Endothelial cell of umbilical vein (primary cell): ENCODE results near the gene POLRMT. TPM values are rescaled to one million over a fixed set of nuclear protein-coding genes. Genes with fewer than 3 reads are reported as not detected.

Experiments used
- BruUV-seq: library from RNA; stranded (reverse); fragments of 400-500 nt; replicated peaks from 2 replicates; lab custom pipeline; 2021; lab: Mats Ljungman, UMichigan
- CTCF ChIA-PET: fragments of 300-600, 350-600 bp; sonication (Branson Sonifier 250); formaldehyde crosslinking; loops from one replicate; lab custom pipeline; 2021; ENCODE audit warnings: antibody characterized with exemption, inconsistent platforms; lab: Charles Lee
- POLR2A ChIA-PET: fragments of 300-600, 350-600 bp; sonication (Branson Sonifier 250); formaldehyde crosslinking; loops from one replicate; lab custom pipeline; 2021; ENCODE audit warnings: antibody characterized with exemption, inconsistent platforms; lab: Charles Lee
- DNase-seq: peaks from one replicate; pipeline ENCODE4 v3.0.0-alpha.2; 2011; ENCODE audit warnings: low read depth, low spot score
- FAIRE-seq: peaks from 2 replicates; lab custom pipeline; 2011; peaks lifted over from hg19 to GRCh38; lab: Jason Lieb, UNC
- H2AFZ ChIP-seq: 2 replicates; pipeline ENCODE4 v1.6.0; 2012; ENCODE audit warnings: low read depth, low read length, control low read depth, inconsistent platforms
- H3K27ac ChIP-seq: 2 replicates; pipeline ENCODE4 v1.5.1; 2011; ENCODE audit warnings: low read depth, mild to moderate bottlenecking, control low read depth, low read length, moderate library complexity; ENCODE audit not compliant: insufficient read depth
- H3K27me3 ChIP-seq, 2 experiments: 2 replicates each; pipeline versions ENCODE4 v1.6.0 to v1.6.1; 2011; ENCODE audit warnings: low read length in 2 of 2, mixed read lengths in 1 of 2; ENCODE audit not compliant: control insufficient read depth in 2 of 2, insufficient read depth in 2 of 2
- H3K36me3 ChIP-seq, 2 experiments: 2 replicates in 1 of 2; 3 replicates in 1 of 2; pipeline ENCODE4 v1.5.1; 2011; ENCODE audit warnings: low read length in 2 of 2, mild to moderate bottlenecking in 1 of 2, moderate library complexity in 1 of 2; ENCODE audit not compliant: control insufficient read depth in 2 of 2, insufficient read depth in 2 of 2; ENCODE audit errors: extremely low read depth in 1 of 2
- H3K4me1 ChIP-seq: 3 replicates; pipeline ENCODE4 v1.5.1; 2011; ENCODE audit warnings: mild to moderate bottlenecking, low read length; ENCODE audit not compliant: control insufficient read depth, insufficient read depth; ENCODE audit errors: extremely low read depth
- H3K4me2 ChIP-seq: 2 replicates; pipeline ENCODE4 v1.6.1; 2011; ENCODE audit warnings: low read length, control low read depth, mixed read lengths; ENCODE audit not compliant: insufficient read depth
- H3K4me3 ChIP-seq, 3 experiments: fragments of 200-600 bp in 1 of 3; sonication (generic), shearing (Covaris generic) in 1 of 3; replicated peaks in 1 of 3; 2 replicates each; pipeline ENCODE4 v1.5.1; 2011 to 2016; ENCODE audit warnings: control low read depth in 3 of 3, low read length in 3 of 3, mild to moderate bottlenecking in 2 of 3, inconsistent platforms in 1 of 3, low read depth in 1 of 3, moderate library complexity in 1 of 3; ENCODE audit not compliant: insufficient read depth in 1 of 3
- H3K79me2 ChIP-seq: 2 replicates; pipeline ENCODE4 v1.6.0; 2012; ENCODE audit warnings: low read length, inconsistent platforms; ENCODE audit not compliant: control insufficient read depth, insufficient read depth
- H3K9ac ChIP-seq: replicated peaks from 2 replicates; pipeline ENCODE3; 2011; ENCODE audit warnings: low read length, control low read depth; ENCODE audit not compliant: insufficient read depth; ENCODE audit errors: extremely low read depth
- H3K9me1 ChIP-seq: replicated peaks from 3 replicates; pipeline ENCODE4 v1.6.0; 2011; ENCODE audit warnings: mild to moderate bottlenecking, low read length; ENCODE audit not compliant: control insufficient read depth, insufficient read depth; ENCODE audit errors: extremely low read depth
- H3K9me3 ChIP-seq: replicated peaks from 2 replicates; pipeline ENCODE4 v1.5.1; 2012; ENCODE audit warnings: low read length, inconsistent platforms; ENCODE audit not compliant: control insufficient read depth, insufficient read depth
- H4K20me1 ChIP-seq: replicated peaks from 2 replicates; pipeline ENCODE3; 2011; ENCODE audit warnings: mild to moderate bottlenecking, low read length; ENCODE audit not compliant: control insufficient read depth, insufficient read depth; ENCODE audit errors: extremely low read depth
- CTCF ChIP-seq, 2 donors: IDR thresholded peaks; 1 replicate in 1 of 2; 2 replicates in 1 of 2; pipeline ENCODE4 v1.5.1; 2011; ENCODE audit warnings: low read length in 2 of 2, mild to moderate bottlenecking in 2 of 2, moderate library complexity in 2 of 2, control low read depth in 1 of 2, inconsistent platforms in 1 of 2, low read depth in 1 of 2; ENCODE audit not compliant: insufficient read depth in 1 of 2; ENCODE audit errors: extremely low read depth in 1 of 2
- EZH2 ChIP-seq: IDR thresholded peaks from 2 replicates; pipeline ENCODE4 v1.6.1; 2012; ENCODE audit warnings: borderline replicate concordance, low read depth, mild to moderate bottlenecking, moderate library complexity, low read length, inconsistent platforms; ENCODE audit not compliant: severe bottlenecking
- FOS ChIP-seq: IDR thresholded peaks from 2 replicates; pipeline ENCODE4 v1.6.1; 2011; ENCODE audit warnings: mild to moderate bottlenecking, low read length, moderate library complexity, borderline replicate concordance; ENCODE audit not compliant: insufficient read depth
- GATA2 ChIP-seq: IDR thresholded peaks from 2 replicates; pipeline ENCODE4 v1.7.0; 2011; ENCODE audit warnings: low read depth, mild to moderate bottlenecking, moderate library complexity, mixed read lengths, low read length; ENCODE audit not compliant: insufficient read length, insufficient read depth
- JUN ChIP-seq: IDR thresholded peaks from 2 replicates; pipeline ENCODE4 v1.6.1; 2011; ENCODE audit warnings: borderline replicate concordance, low read depth; ENCODE audit not compliant: insufficient read length, insufficient read depth
- MAX ChIP-seq: IDR thresholded peaks from 2 replicates; pipeline ENCODE4 v1.6.1; 2011; ENCODE audit not compliant: insufficient read depth, insufficient read length
- MYC ChIP-seq: IDR thresholded peaks from one replicate; pipeline ENCODE4 v1.6.1; 2011; ENCODE audit warnings: mild to moderate bottlenecking, low read depth, low read length
- POLR2A ChIP-seq: IDR thresholded peaks from 2 replicates; pipeline ENCODE4 v1.6.1; 2012; ENCODE audit warnings: low read depth, mild to moderate bottlenecking, control low read depth, low read length
- POLR2AphosphoS5 ChIP-seq: IDR thresholded peaks from 2 replicates; pipeline ENCODE4 v1.6.1; 2012; ENCODE audit warnings: low read depth, mild to moderate bottlenecking, control low read depth, low read length, moderate library complexity; ENCODE audit not compliant: insufficient read depth
- dilution Hi-C: fragments of 300-500 bp; cut with MboI; formaldehyde crosslinking; loops from one replicate; pipeline ENCODE4 v1.15.0; 2019; ENCODE audit warnings: low sequenced_read_pairs; ENCODE audit not compliant: extremely low pct_ligation_motif_present
- intact Hi-C: fragments of 100-400 bp; cut with micrococcal nuclease; formaldehyde crosslinking; loops from one replicate; pipeline ENCODE4 v1.10.0; 2022
- polyA plus RNA-seq, 4 experiments: library from polyadenylated mRNA; depleted of rRNA in 3 of 4; stranded (reverse) in 3 of 4; unstranded in 1 of 4; fragments of >200 nt; gene quantifications; 2 replicates each; pipeline versions ENCODE4 v1.2.1 to v1.2.3, GENCODE V29; 2011 to 2012; ENCODE audit warnings: missing spikeins in 1 of 4
- total RNA-seq: library from RNA; stranded (reverse); gene quantifications from 2 replicates; pipeline ENCODE4 v1.2.3, GENCODE V29; 2021

POLRMT gene
- total and polyA plus RNA-seq, 2 donors (not counting 3 experiments of a cell fraction or from before 2014, with no cell fraction given): 38.9 to 50.6 TPM

GRCh38 chr19:682678-683320 lies 49.5 kb upstream of the POLRMT start:
- POLR2A ChIA-PET: no interaction called here
- Histone ChIP-seq H3K4me3 (no peak overlapping the region), H4K20me1 (no peaks in the 10 kb centered on the region), H3K9me1 (no peaks in the 10 kb centered on the region), H3K4me2 (no peak overlapping the region), H3K79me2 (peaks cover 10% of the 10 kb centered on the region), H3K9ac (no peak overlapping the region), H3K27me3 (no peaks in the 10 kb centered on the region), H3K36me3 (no peaks in the 10 kb centered on the region), H3K9me3 (no peaks in the 10 kb centered on the region), H3K27ac (no peak overlapping the region), H2AFZ (no peak overlapping the region), H3K4me1 (peaks cover 10% of the 10 kb centered on the region)
- DNase-seq (no peak), FAIRE-seq (no peak)
- TF ChIP-seq POLR2A (no peak), MYC (no peak), EZH2 (no peak), MAX (no peak), CTCF (IDR thresholded peaks at IDR 0.05; ENCODE audit: extremely low read depth in 1 of 2, insufficient read depth in 1 of 2, low read depth in 1 of 2, low read length in 2 of 2) (no peak), JUN (no peak), GATA2 (no peak), FOS (no peak), POLR2AphosphoS5 (no peak)
- CTCF ChIA-PET: interaction anchor here (1.0 to 1.5 kb wide), 2 partner anchors 12 to 51 kb away, joined by 5 to 7 read pairs; partner anchors contain the start of gene PRSS57
- dilution Hi-C loops (no loop called here), intact Hi-C loops (no loop called here)
- no TSS peak for BruUV-seq
